Body of pancreas (tissue), 4 donors: Measurements from ENCODE around the gene ILF2.

ENCODE experiments used
- CTCF ChIP-seq, 7 experiments: fragments of 450-650 bp in 4 of 7; fragments of 200-600 bp in 3 of 7; sonication (generic) in 3 of 7; IDR thresholded peaks; one replicate each; pipeline ENCODE4 v1.5.1; 2016 to 2019; ENCODE audit warnings: antibody characterized with exemption in 7 of 7
- POLR2A ChIP-seq, 3 donors: fragments of 450-650 bp; IDR thresholded peaks; one replicate each; pipeline ENCODE4 v1.6.1; 2016; ENCODE audit warnings: antibody characterized with exemption in 3 of 3, mild to moderate bottlenecking in 2 of 3

GRCh38 chr1:153651771-153652170 lies 19.0 kb downstream of the ILF2 start:
- TF ChIP-seq CTCF (IDR thresholded peaks at IDR 0.05): no peak
- TF ChIP-seq POLR2A (IDR thresholded peaks at IDR 0.05): no peak
